ENCODE data around the gene EEPD1.

- TF ChIP-seq EP300 (IDR thresholded peaks at IDR 0.05), result no peak
- no peak for TF ChIP-seq CTCF (IDR thresholded peaks at IDR 0.05)
Observed at GRCh38 chr7:36114355-36114754, 38.7 kb upstream of the EEPD1 start.

All from ovary (tissue), 3 donors.